Esophagus muscularis mucosa (tissue), 4 donors: ENCODE data around the gene LGALS3. TPM values are rescaled to one million over a fixed set of nuclear protein-coding genes. Genes with fewer than 3 reads are reported as not detected.
A peak's percentile ranks its signal among the peaks of the same experiment; 100 is the strongest.

Source experiments
- DNase-seq: peaks from one replicate; pipeline ENCODE4 v3.0.0-alpha.2; 2017; ENCODE audit errors: extremely low spot score
- H3K27ac ChIP-seq, 4 donors: fragments of 200-600 bp; sonication (generic); replicated peaks in 1 of 4; 1 replicate in 3 of 4; 2 replicates in 1 of 4; pipeline ENCODE4 v1.5.1; 2016 to 2019; ENCODE audit warnings: mild to moderate bottlenecking in 1 of 4
- H3K27me3 ChIP-seq, 4 donors: fragments of 200-600 bp; sonication (generic); one replicate each; pipeline versions ENCODE4 v1.5.1 to v1.6.0; 2016 to 2019
- H3K36me3 ChIP-seq, 4 donors: fragments of 200-600 bp; sonication (generic); one replicate each; pipeline ENCODE4 v1.5.1; 2016 to 2019
- H3K4me1 ChIP-seq, 4 donors: fragments of 200-600 bp; sonication (generic); one replicate each; pipeline ENCODE4 v1.5.1; 2016 to 2019
- H3K4me3 ChIP-seq, 4 donors: fragments of 200-600 bp; sonication (generic); 1 replicate in 2 of 4; 2 replicates in 2 of 4; pipeline ENCODE4 v1.5.1; 2016 to 2019; ENCODE audit warnings: mild to moderate bottlenecking in 4 of 4, moderate library complexity in 1 of 4
- H3K9me3 ChIP-seq, 4 donors: fragments of 200-600 bp; sonication (generic); 1 replicate in 3 of 4; 2 replicates in 1 of 4; pipeline ENCODE4 v1.5.1; 2016 to 2019
- CTCF ChIP-seq, 3 experiments: fragments of 200-600 bp in 2 of 3; fragments of 450-650 bp in 1 of 3; sonication (generic) in 2 of 3; IDR thresholded peaks; one replicate each; pipeline ENCODE4 v1.5.1; 2017 to 2019; ENCODE audit warnings: antibody characterized with exemption in 3 of 3, mild to moderate bottlenecking in 2 of 3, moderate library complexity in 1 of 3
- EP300 ChIP-seq: sonication (generic); formaldehyde crosslinking; IDR thresholded peaks from one replicate; pipeline ENCODE4 v1.6.1; 2017; ENCODE audit warnings: antibody characterized with exemption
- POLR2A ChIP-seq: fragments of 450-650 bp; IDR thresholded peaks from one replicate; pipeline ENCODE4 v1.6.1; 2017; ENCODE audit warnings: antibody characterized with exemption, moderate library complexity, mild to moderate bottlenecking, low read depth
- POLR2AphosphoS5 ChIP-seq, 2 donors: sonication (generic); formaldehyde crosslinking; IDR thresholded peaks; one replicate each; pipeline ENCODE4 v1.6.1; 2017; ENCODE audit warnings: antibody characterized with exemption in 2 of 2
- WGBS: methylation state at CpG from one replicate; pipeline ENCODE4 v1.1.5; 2018; 5-methylcytosine and 5-hydroxymethylcytosine counted together
- intact Hi-C: fragments of 100-400 bp; cut with DNase I; formaldehyde crosslinking; loops from one replicate; pipeline ENCODE4 v1.15.1; 2023
- total RNA-seq, 4 donors: library from RNA; depleted of rRNA; stranded (reverse); fragments of >200 nt; gene quantifications; one replicate each; pipeline versions ENCODE4 v1.1.0 to v1.2.1, GENCODE V29; 2016

The LGALS3 gene
- total RNA-seq, 4 donors from 2014 or later: 247 to 398 (median 297) TPM

- 20% methylated on average over 9 of the region's 10 CpGs for WGBS
- Histone ChIP-seq H3K9me3 (no peaks in the 10 kb centered on the region), H3K4me1 (peaks cover 46 to 91% (median 76%) of the 10 kb centered on the region in 4 donors), H3K4me3 (peak overlapping the region; percentile 82 to 96 (median 88)), H3K27me3 (no peaks in the 10 kb centered on the region), H3K36me3 (peaks cover 0 to 5% (median 0%) of the 10 kb centered on the region in 4 donors), H3K27ac (peak overlapping the region; percentile 94 to 98 (median 98))
- intact Hi-C loops: loop anchor here (5.0 kb wide), 1 partner anchor 33 kb away; no protein-coding TSS in a partner anchor
- TF ChIP-seq POLR2A (no peak), EP300 (no peak), CTCF (IDR thresholded peaks at IDR 0.05) (no peak), POLR2AphosphoS5 (IDR thresholded peaks at IDR 0.05) (no peak)
- no peak for DNase-seq
These were observed 1.1 kb downstream of the LGALS3 start for GRCh38 chr14:55130196-55130550.

DNA sequence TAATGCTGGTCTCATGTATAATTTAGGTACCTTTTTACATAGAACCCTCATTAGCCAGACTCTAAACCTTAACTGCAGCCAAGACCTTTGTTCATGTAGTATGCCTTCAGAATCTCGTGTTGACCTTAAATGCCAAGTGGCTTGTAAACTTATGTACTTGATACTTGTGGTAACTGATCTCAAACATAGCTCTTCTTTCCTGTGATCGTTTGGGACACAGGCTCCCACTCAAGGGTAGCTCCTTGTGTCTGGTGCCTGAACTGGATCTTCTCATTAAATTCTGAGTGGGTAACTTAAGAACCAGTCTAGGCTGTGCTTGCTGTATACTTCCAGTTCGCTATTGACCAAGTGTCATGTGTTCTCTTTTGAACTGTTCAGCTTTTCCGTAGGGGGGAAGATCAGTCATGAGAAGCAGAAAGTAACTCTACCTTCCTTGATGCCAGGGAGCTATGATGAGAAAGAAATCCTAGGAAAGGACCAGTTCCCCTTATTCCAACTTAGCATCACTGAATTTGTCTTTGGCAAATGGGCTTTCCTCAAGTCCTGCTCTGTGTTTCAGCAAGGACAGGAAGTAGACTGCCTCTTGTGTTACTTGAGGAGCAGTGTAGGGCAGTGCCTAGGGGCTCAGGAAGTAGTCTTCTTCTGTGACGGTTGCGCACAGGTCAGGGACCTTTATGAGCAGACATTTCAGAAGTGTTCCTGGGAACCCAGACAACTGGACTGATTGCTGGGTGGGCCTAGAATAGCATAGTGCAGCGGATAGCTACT is 2.5 kb downstream of the LGALS3 start:
- no peak for TF ChIP-seq POLR2A
- peak in 1 of 3 experiments; percentile 30 for TF ChIP-seq CTCF (IDR thresholded peaks at IDR 0.05)
- no peak for TF ChIP-seq EP300
- TF ChIP-seq POLR2AphosphoS5 (IDR thresholded peaks at IDR 0.05): peak; percentile 11 to 46
- H3K27ac ChIP-seq: peak overlapping the region; percentile 94 to 98 (median 98)
- no peaks in the 10 kb centered on the region for H3K27me3 ChIP-seq
- H3K4me1 ChIP-seq: peaks cover 59 to 91% (median 78%) of the 10 kb centered on the region in 4 donors
- no peak for DNase-seq
- H3K9me3 ChIP-seq: no peaks in the 10 kb centered on the region
- H3K4me3 ChIP-seq: peak overlapping the region; percentile 82 to 96 (median 88)
- peaks cover 0 to 5% (median 0%) of the 10 kb centered on the region in 4 donors for H3K36me3 ChIP-seq
- WGBS: 66% methylated on average over 7 of the region's 7 CpGs
- intact Hi-C loops: loop anchor here (5.0 kb wide), 1 partner anchor 34 kb away; no protein-coding TSS in a partner anchor

GRCh38 chr14:55133416-55133815 is 4.4 kb downstream of the LGALS3 start:
- Histone ChIP-seq H3K4me3 (no peak overlapping the region), H3K27ac (peak overlapping the region; percentile 22 to 94 (median 40)), H3K9me3 (no peaks in the 10 kb centered on the region), H3K4me1 (peaks cover 73 to 91% (median 87%) of the 10 kb centered on the region in 4 donors), H3K27me3 (no peaks in the 10 kb centered on the region), H3K36me3 (peaks cover 5 to 10% (median 6%) of the 10 kb centered on the region in 4 donors)
- DNase-seq: no peak
- intact Hi-C loops: loop anchor here (5.0 kb wide), 1 partner anchor 36 kb away; no protein-coding TSS in a partner anchor
- TF ChIP-seq CTCF (IDR thresholded peaks at IDR 0.05): peak; percentile 49 to 61 (median 55)
- TF ChIP-seq POLR2AphosphoS5 (IDR thresholded peaks at IDR 0.05): no peak
- TF ChIP-seq POLR2A: no peak
- no peak for TF ChIP-seq EP300
- WGBS: 34% methylated on average over 4 of the region's 4 CpGs

GRCh38 chr14:55136241-55136640 is 7.2 kb downstream of the LGALS3 start:
- no peaks in the 10 kb centered on the region for H3K27me3 ChIP-seq
- no peaks in the 10 kb centered on the region for H3K9me3 ChIP-seq
- peaks cover 30 to 38% (median 34%) of the 10 kb centered on the region in 4 donors for H3K36me3 ChIP-seq
- TF ChIP-seq POLR2AphosphoS5 (IDR thresholded peaks at IDR 0.05): no peak
- no peak for TF ChIP-seq CTCF (IDR thresholded peaks at IDR 0.05)
- no peak for TF ChIP-seq EP300
- no peak for TF ChIP-seq POLR2A
- 53% methylated on average over 3 of the region's 3 CpGs for WGBS
- intact Hi-C loops: no loop called here
- H3K4me3 ChIP-seq: no peak overlapping the region
- peaks cover 63 to 79% (median 69%) of the 10 kb centered on the region in 4 donors for H3K4me1 ChIP-seq
- peak overlapping the region; percentile 70 to 78 (median 74) for H3K27ac ChIP-seq
- no peak for DNase-seq
